ENCODE measurements around the gene ACACA.

DNA sequence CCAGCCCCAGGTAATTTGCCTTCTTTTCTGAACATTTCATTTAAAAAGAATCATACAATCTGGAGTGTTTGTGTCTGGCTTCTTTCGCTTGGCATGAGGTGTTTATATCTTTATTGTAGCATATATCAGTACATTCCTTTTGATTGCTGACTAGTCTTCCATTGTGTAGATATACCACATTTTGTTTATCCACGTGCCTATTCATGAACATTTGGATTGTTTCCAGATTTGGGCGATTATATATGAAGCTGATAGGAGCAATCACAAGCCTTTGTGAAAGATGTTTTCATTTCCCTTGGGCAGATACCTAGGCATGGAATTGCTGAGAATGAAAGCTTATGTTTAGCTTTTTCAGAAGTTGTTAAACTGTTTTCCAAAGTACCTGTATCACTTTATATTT, 337.5 kb downstream of the ACACA start:
- no peak for TF ChIP-seq SPI1 (IDR thresholded peaks at IDR 0.05; ENCODE audit: low read depth, low read length)
- TF ChIP-seq POLR2A (IDR thresholded peaks at IDR 0.05; ENCODE audit: low read depth, low read length): no peak
- TF ChIP-seq TAF1 (IDR thresholded peaks at IDR 0.05; ENCODE audit: low read depth, low read length): no peak
- TF ChIP-seq POLR2AphosphoS5 (IDR thresholded peaks at IDR 0.05; ENCODE audit: low read depth, low read length): no peak

Data from GM12891 (cell line).